Loucy (cell line): ENCODE data around the gene RUNX1.

Source experiments
- CTCF ChIP-seq: fragments of 200-600 bp; sonication (generic); conservative IDR thresholded peaks from 2 replicates; pipeline ENCODE4 v1.5.1; 2014; ENCODE audit warnings: mild to moderate bottlenecking, antibody characterized with exemption, low read length
- EZH2phosphoT487 ChIP-seq: fragments of 200-600 bp; IDR thresholded peaks from 2 replicates; pipeline ENCODE4 v1.6.1; 2018; ENCODE audit warnings: antibody characterized with exemption, mild to moderate bottlenecking, moderate library complexity, borderline replicate concordance

GRCh38 chr21:34815831-34816705 is 233.0 kb downstream of the RUNX1 start:
- TF ChIP-seq CTCF = no peak
- TF ChIP-seq EZH2phosphoT487 = no peak
